GM19438 (cell line): Measurements from ENCODE around the gene WDR74.
"Not testable (repeated sequence)": the region's sequence is repeated elsewhere in the genome, so short reads cannot be mapped to it uniquely, and the experiment has no call there.

Experiments
- ATAC-seq: cut with Tn5 transposase; IDR thresholded peaks from one replicate; pipeline ENCODE4 v1.9.1; 2021; ENCODE audit warnings: low read depth; ENCODE audit not compliant: unreplicated experiment

Gene WDR74

DNA sequence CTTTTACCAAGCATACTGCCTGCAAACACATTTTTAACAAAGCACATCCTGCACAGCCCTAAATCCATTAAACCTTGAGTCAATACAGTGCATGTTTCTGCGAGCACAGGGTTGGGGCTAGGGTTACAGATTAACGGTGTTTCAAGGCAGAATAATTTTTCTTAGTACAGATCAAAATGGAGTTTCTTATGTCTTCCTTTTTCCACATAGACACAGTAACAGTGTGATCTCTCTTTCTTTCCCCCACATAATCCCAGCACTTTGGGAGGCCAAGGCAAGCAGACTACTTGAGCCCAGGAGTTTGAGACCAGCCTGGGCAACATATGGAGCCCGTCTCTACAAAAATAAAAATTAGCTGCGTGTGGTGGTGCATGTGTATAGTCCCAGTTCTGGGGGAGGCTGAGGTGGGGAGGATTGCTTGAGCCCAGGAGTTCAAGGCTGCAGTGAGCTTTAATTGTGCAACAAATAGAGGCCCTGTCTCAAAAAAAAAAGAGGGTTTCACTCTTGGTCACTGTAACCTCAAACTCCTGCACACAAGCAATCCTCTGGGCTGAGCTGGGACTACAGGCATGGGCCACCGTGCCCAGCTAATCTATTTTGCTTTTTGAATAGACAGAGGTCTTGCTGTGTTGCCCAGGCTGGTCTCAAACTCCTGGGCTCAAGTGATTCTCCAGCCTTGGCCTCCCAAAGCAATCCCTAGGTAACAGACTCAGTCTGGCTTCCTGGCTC, 21.6 kb upstream of the WDR74 start:
- ATAC-seq = no peak

DNA sequence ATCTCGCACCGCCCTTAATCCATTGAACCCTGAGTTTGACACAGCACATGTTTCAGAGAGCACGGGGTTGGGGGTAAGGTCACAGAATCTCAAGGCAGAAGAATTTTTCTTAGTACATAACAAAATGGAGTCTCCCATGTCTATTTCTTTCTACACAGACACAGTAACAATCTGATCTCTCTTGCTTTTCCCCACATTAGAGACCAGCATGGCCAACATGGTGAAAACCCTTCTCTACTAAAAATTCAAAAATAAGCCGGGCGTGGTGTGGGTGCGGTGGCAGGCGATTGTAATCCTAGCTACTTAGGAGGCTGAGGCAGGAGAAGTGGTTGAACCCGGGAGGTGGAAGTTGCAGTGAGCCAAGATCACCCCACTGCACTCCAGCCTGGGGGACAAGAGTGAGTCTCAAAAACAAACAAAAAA, 19.9 kb upstream of the WDR74 start:
- ATAC-seq = not testable (repeated sequence)

DNA sequence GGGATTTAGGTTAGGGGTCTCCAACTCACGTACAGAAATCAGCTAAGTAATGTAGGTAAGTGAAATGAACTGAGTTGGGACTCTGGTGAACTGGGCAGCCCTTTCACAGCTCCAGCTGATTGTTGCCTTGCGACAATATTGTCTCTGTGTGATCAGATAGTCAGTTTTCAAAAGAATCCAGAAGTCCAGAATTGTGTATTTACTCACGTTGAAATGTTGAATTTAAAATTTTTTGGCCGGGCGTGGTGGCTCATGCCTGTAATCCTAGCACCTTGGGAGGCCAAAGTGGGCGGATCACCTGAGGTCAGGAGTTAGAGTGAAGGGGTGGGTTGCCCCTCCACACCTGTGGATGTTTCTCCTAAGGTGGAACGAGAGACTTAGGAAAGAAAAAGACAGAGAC, 18.8 kb upstream of the WDR74 start:
- no peak for ATAC-seq

DNA sequence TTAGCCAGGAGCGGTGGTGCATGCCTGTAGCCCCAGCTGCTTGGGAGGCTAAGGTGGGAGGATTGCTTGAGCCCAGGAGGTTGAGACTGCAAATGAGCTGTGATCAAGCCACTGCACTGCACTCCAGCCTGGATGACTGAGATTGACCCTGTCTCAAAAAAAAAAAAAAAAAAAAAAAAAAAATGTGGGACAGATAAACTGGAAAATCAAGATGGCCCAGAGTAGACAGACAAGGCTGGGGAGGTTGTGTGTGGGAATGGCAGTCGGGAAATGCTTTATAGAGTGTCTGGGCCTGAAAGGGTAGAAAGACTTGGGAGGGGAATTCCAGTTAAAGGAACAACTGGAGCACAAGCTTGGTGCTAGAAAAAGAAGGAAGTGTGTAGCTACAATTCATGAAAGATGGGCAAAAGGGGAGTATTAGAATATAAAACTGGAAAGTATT, 18.2 kb upstream of the WDR74 start:
- no peak for ATAC-seq

DNA sequence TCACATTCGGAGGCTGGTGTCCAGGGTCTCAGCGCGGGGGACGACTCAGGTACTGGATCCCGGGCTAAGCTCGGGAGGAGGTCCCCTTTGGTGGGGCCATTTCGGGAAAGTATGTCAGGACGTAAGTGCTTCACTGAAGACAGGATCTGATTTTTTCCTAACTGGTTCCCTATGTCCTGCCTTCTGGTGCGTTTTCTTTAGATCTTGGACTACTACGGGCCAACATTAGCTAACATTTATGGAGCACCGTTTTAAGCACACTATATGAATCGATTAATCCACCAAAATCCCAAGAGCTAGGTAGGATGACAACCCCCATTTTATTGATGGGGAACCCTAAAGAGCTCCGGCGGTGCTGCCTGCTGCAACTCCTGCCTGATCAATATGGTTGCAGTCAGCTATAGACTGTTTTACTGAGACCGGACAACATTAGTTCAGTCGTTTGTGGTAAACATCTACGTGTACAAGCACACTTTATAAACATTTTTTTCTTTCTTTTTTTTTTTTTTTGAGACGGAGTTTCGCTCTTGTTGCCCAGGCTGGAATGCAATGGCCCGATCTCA, 17.0 kb upstream of the WDR74 start:
- no peak for ATAC-seq

DNA sequence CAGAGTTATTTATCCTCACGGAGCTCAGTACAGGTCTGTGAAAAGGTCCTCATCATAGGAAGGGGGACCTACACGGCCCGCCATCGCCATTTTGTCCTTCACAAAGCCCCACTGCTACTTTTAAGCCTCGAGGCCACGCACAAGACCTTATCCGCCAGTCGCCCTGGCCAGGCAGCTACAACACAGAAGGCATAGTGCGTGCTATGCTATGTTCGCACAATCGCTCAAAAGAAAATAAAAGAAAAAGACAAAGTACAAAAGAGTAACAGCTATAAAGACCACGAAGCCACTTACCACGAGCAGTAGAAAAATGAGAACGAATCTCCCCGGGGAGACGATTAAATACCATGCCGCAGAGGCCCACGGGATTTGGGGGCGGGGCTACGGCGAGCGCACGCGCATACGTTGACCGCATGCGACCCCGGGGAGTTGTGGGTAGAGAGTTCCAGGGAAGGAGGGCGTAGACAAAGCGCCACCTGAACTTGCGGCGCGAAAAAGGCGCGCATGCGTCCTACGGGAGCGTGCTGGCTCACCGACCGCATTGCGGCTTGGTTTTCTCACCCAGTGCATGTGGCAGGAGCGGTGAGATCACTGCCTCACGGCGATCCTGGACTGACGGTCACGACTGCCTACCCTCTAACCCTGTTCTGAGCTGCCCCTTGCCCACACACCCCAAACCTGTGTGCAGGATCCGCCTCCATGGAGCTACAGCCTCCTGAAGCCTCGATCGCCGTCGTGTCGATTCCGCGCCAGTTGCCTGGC, 16.4 kb upstream of the WDR74 start:
- ATAC-seq = peak; percentile 73

DNA sequence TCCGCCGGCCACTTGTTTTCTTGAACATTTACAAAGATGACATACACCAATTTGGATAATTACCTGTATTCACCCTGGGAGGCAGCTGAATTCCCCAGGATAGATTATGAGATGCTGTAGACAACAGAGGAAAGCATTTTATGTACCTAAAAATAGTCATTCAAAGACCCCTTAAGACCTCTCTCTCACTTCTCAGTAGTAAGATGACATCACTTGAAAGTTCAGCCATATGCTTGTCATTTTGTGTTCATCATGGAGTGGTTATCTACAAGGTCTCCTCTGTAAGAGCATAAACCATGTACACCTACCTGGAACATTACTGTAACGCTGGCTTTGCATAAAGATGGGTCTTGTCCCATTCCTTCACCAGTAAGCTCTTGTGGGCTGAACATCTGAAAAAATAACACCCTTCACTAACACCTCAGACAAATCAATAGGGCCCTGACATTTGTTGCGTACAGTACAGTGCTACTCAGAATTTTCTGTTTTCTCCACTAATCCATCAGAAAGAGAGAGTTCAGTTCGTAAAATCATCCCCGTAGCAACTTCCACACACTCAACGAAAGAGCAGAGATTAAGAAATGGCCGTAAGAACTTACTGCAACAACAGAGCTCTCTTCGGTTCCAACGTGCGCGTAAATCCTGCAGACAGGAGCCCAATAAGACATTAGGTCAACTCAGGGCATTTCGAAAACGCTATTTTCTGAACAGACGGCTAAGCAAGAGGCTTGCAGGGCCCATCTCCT, 15.6 kb upstream of the WDR74 start:
- ATAC-seq = no peak

DNA sequence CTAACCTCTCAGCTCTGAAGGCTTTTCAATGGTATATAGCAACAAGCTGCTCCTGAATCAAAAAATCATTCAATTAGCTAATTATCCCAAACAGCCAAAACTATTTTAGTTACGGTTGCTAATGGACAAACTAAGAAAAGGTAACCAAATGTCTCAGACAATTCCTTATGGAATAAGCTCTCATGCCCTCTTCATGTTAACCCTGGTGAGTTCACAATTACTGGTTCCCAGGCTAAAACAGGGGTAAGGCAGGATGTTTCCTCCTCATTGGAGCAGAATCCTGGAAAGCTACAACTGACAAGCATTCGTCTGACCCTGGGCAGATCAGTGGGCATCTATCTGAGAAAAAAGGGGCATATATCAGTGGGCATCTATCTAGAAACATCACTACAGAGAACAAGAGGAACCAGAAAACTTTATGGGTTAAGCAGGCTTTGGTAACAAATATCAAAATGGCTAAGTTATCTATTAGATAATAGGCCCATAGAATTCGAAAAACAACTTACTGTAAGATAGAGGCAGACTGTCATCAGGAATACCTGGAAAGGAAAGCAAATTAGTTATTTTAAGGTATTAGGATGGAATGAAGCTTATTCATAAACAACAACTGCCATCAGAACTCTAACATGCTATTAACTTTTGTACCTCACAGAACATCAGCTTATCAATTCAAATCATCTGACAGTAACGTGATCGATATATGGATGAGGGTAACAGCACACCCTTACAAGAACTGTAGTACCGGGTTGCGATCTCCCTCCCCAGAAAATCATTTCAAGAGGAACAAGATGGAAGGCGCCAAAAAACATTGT, 14.8 kb upstream of the WDR74 start:
- ATAC-seq = no peak

DNA sequence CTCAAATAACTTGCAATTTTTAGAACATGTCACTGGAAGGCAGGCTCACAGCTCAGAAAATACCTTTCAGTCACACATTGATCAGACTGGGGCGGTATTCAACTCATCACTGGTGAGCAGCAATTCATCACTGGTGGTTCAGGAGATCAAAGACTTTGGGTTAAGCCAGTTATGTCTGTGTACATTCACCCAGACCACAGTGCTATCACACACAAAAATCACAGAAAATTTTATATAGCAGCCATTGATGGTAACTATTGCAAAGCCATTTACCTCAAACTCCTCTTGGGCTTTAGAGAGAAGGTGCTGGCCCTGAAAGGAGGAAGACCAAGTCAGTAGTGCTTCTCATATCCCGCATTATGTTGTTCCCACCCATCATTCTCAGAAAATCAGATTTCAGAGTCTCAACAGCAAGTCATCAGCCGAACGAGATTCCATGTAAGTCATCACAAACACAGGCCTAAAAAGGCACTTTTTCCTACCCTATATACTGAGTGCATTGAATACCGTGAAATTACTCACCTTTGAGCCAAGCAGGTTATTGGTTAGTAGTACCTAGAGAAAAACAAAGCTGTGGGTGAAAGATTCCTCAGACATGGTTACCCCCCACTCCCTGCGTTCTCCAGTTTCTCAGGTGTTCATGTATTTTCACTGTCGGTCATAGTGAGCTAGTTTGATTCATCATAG, 14.0 kb upstream of the WDR74 start:
- ATAC-seq = no peak

DNA sequence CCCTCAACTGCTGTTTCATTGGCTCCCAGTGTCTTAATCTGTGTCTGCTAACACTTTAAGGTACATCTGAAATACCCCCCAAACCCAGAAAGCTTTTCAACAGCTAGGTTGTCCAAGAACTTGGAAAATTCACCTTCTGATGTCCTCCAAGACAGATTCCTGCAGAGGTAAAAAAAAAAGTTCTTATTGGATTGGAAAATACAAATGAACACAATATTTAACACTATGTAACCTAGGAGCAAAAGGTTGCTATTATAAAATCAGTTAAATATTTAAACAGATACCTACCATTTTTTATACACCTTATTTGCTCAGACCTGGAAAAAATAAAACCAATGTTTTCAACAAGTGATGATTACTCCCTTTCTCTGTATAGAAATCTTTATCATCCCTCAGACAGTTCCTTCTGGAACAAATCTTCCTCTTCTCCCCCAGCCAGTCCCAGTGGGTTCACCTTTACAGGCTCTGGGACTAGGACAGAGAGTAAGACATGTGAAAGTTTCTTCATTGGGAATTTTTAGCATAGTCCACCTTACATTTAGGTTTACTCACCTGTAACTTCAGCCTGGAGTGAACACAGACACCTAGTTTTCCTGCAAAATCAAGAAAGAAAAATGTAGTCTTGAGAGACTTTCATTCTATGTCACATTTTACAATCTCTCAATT, 13.3 kb upstream of the WDR74 start:
- ATAC-seq = no peak

DNA sequence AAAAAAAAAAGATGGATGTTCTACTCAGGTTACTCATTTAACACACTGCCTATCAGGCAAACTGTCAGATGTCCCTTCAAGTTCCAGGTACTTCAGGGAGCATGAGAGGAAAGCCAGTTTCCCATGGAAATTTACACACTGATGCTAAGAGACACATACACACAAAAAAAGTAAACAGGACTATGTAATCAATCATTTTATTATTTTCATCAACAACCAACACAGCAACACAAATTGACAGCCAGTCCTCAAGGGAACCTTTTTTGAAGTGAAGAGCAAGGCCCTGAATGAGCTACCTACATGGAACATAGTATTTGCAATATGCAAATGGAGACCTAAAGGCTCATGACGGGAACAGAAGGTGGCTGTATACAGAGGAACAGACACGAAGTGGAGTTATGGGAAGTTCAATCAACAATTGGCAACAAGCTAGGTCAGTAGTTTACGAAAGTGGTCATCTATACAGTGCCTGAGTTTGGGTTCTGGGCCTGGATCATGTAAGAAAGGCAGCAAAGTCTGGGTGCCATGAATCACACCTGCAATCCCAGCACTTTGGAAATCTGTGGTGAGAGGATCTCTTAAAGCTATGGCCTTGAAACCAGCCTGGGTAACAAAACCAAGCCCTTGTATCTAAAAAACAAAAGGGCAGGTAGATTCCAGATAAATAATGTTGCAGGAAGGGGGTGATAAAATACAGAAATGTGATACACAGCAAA, 12.6 kb upstream of the WDR74 start:
- no peak for ATAC-seq

DNA sequence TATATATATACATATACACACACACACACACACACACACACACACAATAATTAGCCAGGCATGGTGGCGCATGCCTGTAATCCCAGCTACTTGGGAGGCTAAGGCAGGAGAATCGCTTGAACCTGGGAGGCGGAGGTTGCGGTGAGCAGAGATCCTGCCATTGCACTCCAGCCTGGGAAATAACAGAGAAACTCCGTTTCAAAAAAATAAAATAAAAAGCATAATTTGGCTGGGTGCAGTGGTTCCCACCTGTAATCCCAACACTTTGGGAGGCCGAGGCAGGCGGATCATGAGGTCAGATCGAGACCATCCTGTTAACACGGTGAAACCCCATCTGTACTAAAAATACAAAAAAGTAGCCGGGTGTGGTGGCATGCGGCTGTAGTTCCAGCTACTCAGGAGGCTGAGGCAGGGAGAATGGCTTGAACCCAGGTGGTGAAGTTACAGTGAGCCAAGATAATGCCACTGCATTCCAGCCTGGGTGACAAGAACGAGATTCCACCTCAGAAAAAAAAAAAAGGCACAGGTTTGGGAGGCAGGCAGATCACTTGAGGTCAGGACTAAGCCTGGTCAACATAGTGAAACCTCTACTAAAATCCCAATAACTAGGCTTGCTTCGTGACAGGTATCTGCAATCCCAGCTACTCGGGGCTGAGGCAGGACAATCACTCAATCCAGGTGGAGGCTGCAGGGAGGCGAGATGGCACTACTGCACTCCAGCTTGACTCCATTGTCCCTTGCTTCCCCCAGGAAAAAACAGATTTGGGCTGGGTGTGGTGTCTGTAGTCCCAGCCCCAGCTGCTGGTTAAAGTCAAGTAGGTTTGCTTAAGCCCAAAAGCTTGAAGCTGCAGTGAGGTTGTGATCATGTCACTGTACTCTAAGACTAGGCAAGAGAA, 11.8 kb upstream of the WDR74 start:
- ATAC-seq = no peak

DNA sequence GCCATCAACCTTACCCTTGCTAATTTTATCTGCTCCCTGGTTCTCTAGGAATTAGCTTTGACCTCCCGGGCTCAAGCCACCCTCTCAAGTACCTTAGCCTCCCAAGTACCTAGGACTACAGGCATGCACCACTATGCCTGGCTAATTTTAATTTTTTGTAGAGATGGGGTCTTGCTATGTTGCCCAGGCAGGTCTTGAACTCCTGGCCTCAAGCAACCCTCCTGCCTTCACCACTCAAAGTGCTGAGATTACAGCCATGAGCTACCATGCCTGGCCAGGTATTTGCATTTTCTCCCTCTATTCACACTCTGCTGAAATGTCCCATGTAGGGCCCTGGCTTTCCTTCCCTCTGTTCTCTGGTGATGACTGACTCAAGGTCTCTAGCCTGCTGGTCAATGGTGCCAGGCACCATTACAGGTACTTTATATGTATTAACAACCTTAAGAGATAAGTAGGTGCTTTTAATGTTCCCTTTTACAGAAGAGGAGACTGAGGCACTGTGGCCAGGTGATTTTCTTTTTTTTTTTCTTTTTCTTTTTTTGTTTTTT, 8.5 kb upstream of the WDR74 start:
- no peak for ATAC-seq

DNA sequence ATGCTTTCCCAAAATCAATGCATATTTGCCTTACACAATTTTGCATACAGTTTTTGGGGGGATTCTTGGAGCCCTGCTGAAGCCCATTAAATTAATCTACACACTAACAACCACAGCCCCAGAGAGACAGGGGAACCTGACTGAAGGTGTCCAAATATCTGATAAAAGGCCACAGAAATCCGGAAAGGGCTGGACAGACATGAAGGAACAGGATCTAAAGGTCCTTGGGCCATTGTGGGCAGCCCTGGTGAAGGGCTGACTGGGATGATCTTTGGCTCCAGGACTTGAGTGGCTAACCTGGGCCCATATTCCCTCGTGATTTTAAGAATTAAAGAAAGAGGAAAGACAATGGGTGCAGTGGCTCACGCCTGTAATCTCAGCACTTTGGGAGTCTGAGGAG, 6.8 kb upstream of the WDR74 start:
- ATAC-seq = no peak

DNA sequence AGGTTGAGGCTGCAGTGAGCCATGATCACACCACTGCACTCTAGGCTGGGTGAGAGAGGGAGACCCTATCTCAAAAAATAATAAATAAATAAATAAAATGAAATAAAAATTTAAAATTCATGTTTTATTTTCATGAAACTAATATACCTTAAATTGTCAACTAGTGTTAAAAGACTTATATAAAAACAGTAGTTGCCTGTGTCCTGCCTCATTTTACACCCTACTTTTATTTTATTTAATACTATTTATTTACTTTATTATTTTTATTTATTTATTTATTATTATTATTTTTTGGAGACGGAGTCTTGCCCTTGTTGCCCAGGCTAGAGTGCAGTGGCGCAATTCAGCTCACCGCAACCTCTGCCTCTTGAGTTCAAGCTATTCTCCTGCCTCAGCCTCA, 4.8 kb upstream of the WDR74 start:
- no peak for ATAC-seq

DNA sequence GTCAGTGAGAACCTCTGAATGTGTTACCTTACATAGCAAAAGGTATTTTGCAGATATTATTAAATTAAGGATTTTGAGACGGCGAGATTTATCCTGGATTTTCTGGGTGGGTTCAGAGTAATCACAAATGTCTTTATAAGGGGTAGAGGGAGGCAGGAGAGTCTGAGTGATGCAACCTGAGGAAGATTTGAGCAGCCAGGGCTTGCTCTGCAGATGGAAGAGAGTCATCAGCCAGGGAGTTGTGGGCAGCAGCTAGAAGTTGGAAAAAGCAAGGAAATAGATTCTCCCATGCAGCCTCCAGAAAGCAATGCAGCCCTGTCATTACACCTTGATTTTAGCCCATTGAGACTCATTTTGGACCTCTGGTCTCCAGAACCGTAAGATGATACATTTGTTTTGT, 4.1 kb upstream of the WDR74 start:
- no peak for ATAC-seq

DNA sequence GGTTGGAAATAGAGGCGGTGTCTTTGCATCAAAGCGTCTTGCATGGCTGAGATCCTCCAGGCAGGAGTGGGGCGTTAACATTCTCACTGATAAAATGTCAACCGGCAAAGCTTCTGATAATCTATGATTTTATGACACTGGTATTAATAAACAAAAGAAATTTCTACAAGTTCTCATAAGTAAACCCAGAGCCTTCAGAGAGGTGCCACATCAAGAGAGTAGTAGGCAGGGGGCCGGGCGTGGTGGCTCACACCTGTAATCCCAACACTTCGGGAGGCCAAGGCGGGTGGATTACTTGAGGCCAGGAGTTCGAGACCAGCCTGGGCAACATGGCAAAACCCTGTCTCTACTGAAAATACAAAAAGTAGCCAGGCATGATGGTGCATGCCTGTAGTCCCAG, 3.5 kb upstream of the WDR74 start:
- not testable (repeated sequence) for ATAC-seq
